Anterior cingulate cortex (tissue), 58 donors: ENCODE data around the gene CYP27C1.
"Not testable (repeated sequence)": the region's sequence is repeated elsewhere in the genome, so short reads cannot be mapped to it uniquely, and the experiment has no call there.

ENCODE experiments used
- DNase-seq, 58 donors: peaks; one replicate each; lab custom pipeline; 2025; lab: John Stamatoyannopoulos, UW

The CYP27C1 gene

GRCh38 chr2:127220102-127220767 is at the start of gene CYP27C1:
CYP27C1 (minus strand) TSS chr2:127220299; CDS start chr2:127220270, 29 bp downstream.
- DNase-seq, result no peak

GRCh38 chr2:127261804-127262406 is 41.8 kb upstream of the CYP27C1 start:
- DNase-seq, result no peak

- DNase-seq, result no peak
These were observed 39.3 kb upstream of the CYP27C1 start for GRCh38 chr2:127259355-127259754.

GRCh38 chr2:127256866-127257265 is 36.8 kb upstream of the CYP27C1 start:
- DNase-seq, result no peak

GRCh38 chr2:127256381-127256780 is 36.3 kb upstream of the CYP27C1 start:
- DNase-seq, result no peak

GRCh38 chr2:127255721-127256120 is 35.6 kb upstream of the CYP27C1 start:
- DNase-seq, result no peak

GRCh38 chr2:127255146-127255545 is 35.0 kb upstream of the CYP27C1 start:
- no peak for DNase-seq

- no peak for DNase-seq
These were observed 34.4 kb upstream of the CYP27C1 start for GRCh38 chr2:127254386-127254981.

GRCh38 chr2:127241184-127241583 is 21.1 kb upstream of the CYP27C1 start:
- DNase-seq, result not testable (repeated sequence)

GRCh38 chr2:127239395-127239794 is 19.3 kb upstream of the CYP27C1 start:
- DNase-seq, result no peak

GRCh38 chr2:127237768-127238167 is 17.7 kb upstream of the CYP27C1 start:
- DNase-seq, result not testable (repeated sequence)

GRCh38 chr2:127235082-127235702 is 15.1 kb upstream of the CYP27C1 start:
- DNase-seq, result no peak

GRCh38 chr2:127233710-127234109 is 13.6 kb upstream of the CYP27C1 start:
- DNase-seq, result no peak

- no peak for DNase-seq
These were observed 11.2 kb upstream of the CYP27C1 start for GRCh38 chr2:127231130-127231865.

- no peak for DNase-seq
These were observed 9.5 kb upstream of the CYP27C1 start for GRCh38 chr2:127229555-127229954.

- no peak for DNase-seq
These were observed 8.0 kb upstream of the CYP27C1 start for GRCh38 chr2:127228102-127228501.

GRCh38 chr2:127227264-127227660 is 7.2 kb upstream of the CYP27C1 start:
- not testable (repeated sequence) for DNase-seq

- DNase-seq, result no peak
These were observed 6.6 kb upstream of the CYP27C1 start for GRCh38 chr2:127226520-127227263.

- no peak for DNase-seq
These were observed 6.0 kb upstream of the CYP27C1 start for GRCh38 chr2:127226132-127226519.
